LNCAP (cell line): ENCODE measurements around the gene MGAT4C.

Source experiments
- TF ChIP-seq, protein P1 (sequence below): fragments of 450-650 bp; IDR thresholded peaks from 2 replicates; pipeline ENCODE4 v1.5.1; 2017; ENCODE audit warnings: mild to moderate bottlenecking

The MGAT4C gene

DNA sequence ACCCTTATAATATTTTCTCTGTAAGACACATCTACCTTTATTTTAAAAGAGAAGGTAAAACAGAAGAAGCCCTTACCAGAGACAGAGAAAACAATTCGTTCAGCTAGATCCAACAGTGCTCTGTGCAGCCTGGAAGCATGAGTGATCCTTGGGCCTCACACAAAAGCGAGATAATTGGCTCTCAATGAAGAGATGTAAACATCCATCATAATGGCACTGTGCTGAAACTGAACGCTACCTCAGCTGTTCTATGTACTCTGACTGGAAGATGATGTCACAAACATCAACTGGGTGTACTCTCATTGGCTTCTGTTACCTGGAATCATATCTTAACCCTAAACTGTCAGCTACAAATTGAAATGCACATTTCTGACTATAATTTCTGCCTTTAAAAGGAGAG, at the start of gene MGAT4C:
Gene MGAT4C (minus strand): TSS at position 229 of the 400 bp plus-strand sequence.
- TF ChIP-seq, protein P1, sequence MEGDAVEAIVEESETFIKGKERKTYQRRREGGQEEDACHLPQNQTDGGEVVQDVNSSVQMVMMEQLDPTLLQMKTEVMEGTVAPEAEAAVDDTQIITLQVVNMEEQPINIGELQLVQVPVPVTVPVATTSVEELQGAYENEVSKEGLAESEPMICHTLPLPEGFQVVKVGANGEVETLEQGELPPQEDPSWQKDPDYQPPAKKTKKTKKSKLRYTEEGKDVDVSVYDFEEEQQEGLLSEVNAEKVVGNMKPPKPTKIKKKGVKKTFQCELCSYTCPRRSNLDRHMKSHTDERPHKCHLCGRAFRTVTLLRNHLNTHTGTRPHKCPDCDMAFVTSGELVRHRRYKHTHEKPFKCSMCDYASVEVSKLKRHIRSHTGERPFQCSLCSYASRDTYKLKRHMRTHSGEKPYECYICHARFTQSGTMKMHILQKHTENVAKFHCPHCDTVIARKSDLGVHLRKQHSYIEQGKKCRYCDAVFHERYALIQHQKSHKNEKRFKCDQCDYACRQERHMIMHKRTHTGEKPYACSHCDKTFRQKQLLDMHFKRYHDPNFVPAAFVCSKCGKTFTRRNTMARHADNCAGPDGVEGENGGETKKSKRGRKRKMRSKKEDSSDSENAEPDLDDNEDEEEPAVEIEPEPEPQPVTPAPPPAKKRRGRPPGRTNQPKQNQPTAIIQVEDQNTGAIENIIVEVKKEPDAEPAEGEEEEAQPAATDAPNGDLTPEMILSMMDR: no peak

GRCh38 chr12:86293682-86294240, 37.6 kb upstream of the MGAT4C start:
- TF ChIP-seq, protein P1: no peak

- TF ChIP-seq, protein P1: no peak
Observed at GRCh38 chr12:86292480-86292879, 36.3 kb upstream of the MGAT4C start.

DNA sequence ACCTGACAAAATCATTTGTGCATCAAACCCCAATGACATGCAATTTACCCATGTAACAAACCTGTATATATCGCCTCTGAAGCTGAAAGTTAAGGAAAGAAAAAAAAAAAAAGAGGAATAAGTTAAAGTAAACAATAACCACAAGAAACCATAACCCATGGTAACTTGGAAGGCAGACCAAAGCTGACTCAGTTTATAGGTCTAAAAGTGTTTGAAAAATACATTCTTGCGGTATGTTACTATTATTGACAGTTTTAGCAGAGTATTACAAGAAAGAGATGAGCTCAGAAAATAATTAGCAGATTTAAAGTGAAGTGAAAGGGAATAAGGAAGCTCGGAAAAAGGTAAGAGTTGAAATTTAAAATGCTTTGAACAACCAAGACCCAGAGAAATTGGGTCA, 34.4 kb upstream of the MGAT4C start:
- TF ChIP-seq, protein P1: no peak

- TF ChIP-seq, protein P1: no peak
Observed at GRCh38 chr12:86286119-86286518, 29.9 kb upstream of the MGAT4C start.

DNA sequence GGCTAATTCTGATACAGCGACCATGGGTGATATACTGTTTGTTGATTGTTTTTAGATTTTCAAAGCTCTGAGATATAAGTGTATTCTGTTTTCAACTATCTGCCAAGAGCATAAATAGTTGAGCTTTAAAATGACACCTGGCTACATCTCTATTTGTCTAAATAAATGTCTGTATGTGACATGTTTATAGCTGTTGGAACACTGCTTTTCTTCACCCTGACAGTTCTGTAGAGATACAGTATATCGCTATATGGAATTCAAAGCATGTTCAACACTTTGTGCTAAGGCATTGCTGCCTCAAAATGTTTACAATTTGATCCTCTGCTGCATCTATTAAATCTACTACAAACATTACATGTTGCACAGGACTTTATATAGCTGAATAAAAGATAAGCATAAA, 27.4 kb upstream of the MGAT4C start:
- TF ChIP-seq, protein P1: no peak

DNA sequence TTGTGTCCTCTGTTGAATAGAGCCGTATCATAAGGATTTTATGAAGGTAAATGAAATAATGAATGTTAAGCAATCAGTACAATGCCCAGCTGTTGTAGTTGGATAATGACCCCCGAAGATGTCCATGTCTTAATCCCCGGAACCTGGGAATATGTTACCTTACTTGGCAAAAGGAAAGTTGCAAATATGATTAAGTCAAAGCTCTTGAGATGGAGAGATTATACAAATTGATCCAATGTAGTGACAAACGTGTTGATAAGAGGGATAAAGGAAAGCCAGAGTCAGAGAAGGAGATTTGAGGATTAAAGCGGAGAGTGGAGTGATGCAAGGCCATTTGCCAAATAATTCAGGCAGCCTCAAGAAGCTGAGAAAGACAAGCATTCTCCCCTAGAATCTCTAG, 19.2 kb upstream of the MGAT4C start:
- TF ChIP-seq, protein P1: no peak

DNA sequence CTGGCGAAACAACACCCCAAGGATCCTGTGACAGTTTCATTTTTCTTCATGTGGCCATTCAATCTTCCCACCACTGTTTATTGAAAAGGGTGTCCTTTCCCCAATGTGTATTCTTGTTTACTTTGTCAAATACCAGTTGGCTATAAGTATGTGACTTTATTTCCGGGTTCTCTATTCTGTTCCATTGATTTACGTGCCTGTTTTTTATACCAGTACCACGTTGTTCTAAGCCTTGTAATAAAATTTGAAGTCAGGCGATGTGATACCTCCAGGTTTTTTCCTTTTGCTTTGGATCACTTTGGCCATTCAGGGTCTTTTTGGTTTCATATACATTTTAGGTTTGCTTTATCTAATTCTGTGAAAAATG, 9.1 kb upstream of the MGAT4C start:
- TF ChIP-seq, protein P1: no peak
